GM12878 (cell line): ENCODE results near the gene VRTN. TPM values are rescaled to one million over a fixed set of nuclear protein-coding genes. Genes with fewer than 3 reads are reported as not detected.

Experiments used
- ATAC-seq: fragments of 200-7000 bp; cut with Tn5 transposase; 3 replicates; pipeline ENCODE4 v1.9.1; 2020; ENCODE audit warnings: mild to moderate bottlenecking, moderate library complexity
- Bru-seq: library from RNA; stranded (reverse); fragments of 400-500 nt; gene quantifications from one replicate; lab custom pipeline; 2021; lab: Mats Ljungman, UMichigan
- BruChase-seq, 2 experiments: library from RNA; stranded (reverse); fragments of 400-500 nt; gene quantifications; one replicate each; lab custom pipeline; 2021; lab: Mats Ljungman, UMichigan
- BruUV-seq: library from RNA; stranded (reverse); fragments of 400-500 nt; replicated peaks from 2 replicates; lab custom pipeline; 2021; lab: Mats Ljungman, UMichigan
- CTCF ChIA-PET: fragments of 300-600 bp; sonication (Branson Sonifier 250); formaldehyde crosslinking; extraction: SDS; loops from one replicate; lab custom pipeline; 2021; ENCODE audit warnings: inconsistent platforms; lab: Yijun Ruan, JAX
- POLR2A ChIA-PET: fragments of 350-600 bp; formaldehyde crosslinking; extraction: SDS; loops from one replicate; lab custom pipeline; 2021; ENCODE audit warnings: inconsistent platforms; lab: Charles Lee
- RAD21 ChIA-PET: fragments of 300-600 bp; sonication (Branson Sonifier 250); formaldehyde crosslinking; loops from one replicate; lab custom pipeline; 2023; ENCODE audit warnings: antibody characterized with exemption; ENCODE audit not compliant: unreplicated experiment; lab: Charles Lee
- SMC1A ChIA-PET: fragments of 300-600 bp; sonication (Branson Sonifier 250); formaldehyde crosslinking; loops from one replicate; lab custom pipeline; 2023; ENCODE audit not compliant: unreplicated experiment, uncharacterized antibody; lab: Charles Lee
- DNase-seq: peaks from one replicate; pipeline ENCODE4 v3.0.0-alpha.2; 2011; ENCODE audit warnings: low read depth, low spot score
- FAIRE-seq: peaks from 3 replicates; lab custom pipeline; 2011; peaks lifted over from hg19 to GRCh38; lab: Jason Lieb, UNC
- H2AFZ ChIP-seq: 2 replicates; pipeline ENCODE4 v1.6.0; 2011; ENCODE audit warnings: low read depth, low read length, control low read depth; ENCODE audit not compliant: control insufficient read depth
- H3K27ac ChIP-seq: 2 replicates; pipeline ENCODE4 v1.5.1; 2011; ENCODE audit warnings: control low read depth; ENCODE audit not compliant: control insufficient read depth, insufficient read depth
- H3K27me3 ChIP-seq, 2 experiments: replicated peaks in 1 of 2; 2 replicates each; pipeline versions ENCODE4 v1.6.0 to v1.6.1; 2011; ENCODE audit warnings: low read length in 1 of 2; ENCODE audit not compliant: control insufficient read depth in 2 of 2, insufficient read depth in 2 of 2
- H3K36me3 ChIP-seq, 2 experiments: 2 replicates each; pipeline ENCODE4 v1.5.1; 2011; ENCODE audit warnings: low read length in 1 of 2; ENCODE audit not compliant: control insufficient read depth in 2 of 2, insufficient read depth in 2 of 2
- H3K4me1 ChIP-seq: 2 replicates; pipeline ENCODE4 v1.6.1; 2011; ENCODE audit warnings: mild to moderate bottlenecking, low read length, moderate library complexity, mixed read lengths; ENCODE audit not compliant: control insufficient read depth, insufficient read depth
- H3K4me2 ChIP-seq: 2 replicates; pipeline ENCODE4 v1.6.0; 2011; ENCODE audit warnings: control low read depth; ENCODE audit not compliant: control insufficient read depth, insufficient read depth
- H3K4me3 ChIP-seq: fragments of 200-600 bp; sonication (generic); 2 replicates; pipeline ENCODE4 v1.5.1; 2016
- H3K79me2 ChIP-seq: 2 replicates; pipeline ENCODE4 v1.6.0; 2011; ENCODE audit warnings: low read length; ENCODE audit not compliant: control insufficient read depth, insufficient read depth
- H3K9ac ChIP-seq: 2 replicates; pipeline ENCODE4 v1.8.0; 2011; ENCODE audit warnings: low read length, control low read depth, mixed read lengths; ENCODE audit not compliant: control insufficient read depth, insufficient read depth
- H3K9me3 ChIP-seq: replicated peaks from 3 replicates; pipeline ENCODE4 v1.5.1; 2011; ENCODE audit warnings: mild to moderate bottlenecking, low read length; ENCODE audit not compliant: control insufficient read depth, insufficient read depth
- H4K20me1 ChIP-seq: 2 replicates; pipeline ENCODE4 v1.6.0; 2011; ENCODE audit not compliant: control insufficient read depth, insufficient read depth
- E2F4 ChIP-seq: IDR thresholded peaks from 2 replicates; pipeline ENCODE4 v1.6.1; 2012; ENCODE audit warnings: low read depth, low read length, improper control_type of control experiment
- HCFC1 ChIP-seq: fragments of 150-350 bp; IDR thresholded peaks from 2 replicates; pipeline ENCODE4 v1.6.1; 2014; ENCODE audit warnings: low read length
- ZNF207 ChIP-seq: fragments of 450-650 bp; IDR thresholded peaks from 2 replicates; pipeline ENCODE4 v1.6.1; 2014; ENCODE audit warnings: antibody characterized with exemption, mild to moderate bottlenecking, borderline replicate concordance
- ZNF274 ChIP-seq: IDR thresholded peaks from one replicate; pipeline ENCODE4 v1.8.0; 2011; ENCODE audit not compliant: insufficient read length, insufficient read depth
- WGBS: methylation state at CpG from one replicate; pipeline ENCODE4 v1.1.6; 2016; ENCODE audit warnings: low lambda C conversion rate; ENCODE audit not compliant: insufficient replicate concordance, insufficient coverage; ENCODE audit errors: missing lambda C conversion rate; 5-methylcytosine and 5-hydroxymethylcytosine counted together
- in situ Hi-C: fragments of 300-500 bp; cut with MboI; formaldehyde crosslinking; loops from 9 replicates; pipeline ENCODE4 v1.14.3; 2018; ENCODE audit warnings: mixed read lengths
- intact Hi-C: fragments of 100-400 bp; cut with micrococcal nuclease; formaldehyde crosslinking; loops from one replicate; pipeline ENCODE4 v1.14.2; 2022; ENCODE audit not compliant: unreplicated experiment
- long read RNA-seq, 2 experiments: library from polyadenylated mRNA; unstranded; transcript quantifications; one replicate each; pipeline ENCODE4 v2.0.0, GENCODE V29; 2019 to 2020
- polyA minus RNA-seq, 3 experiments: library from RNA; depleted of rRNA, polyadenylated mRNA; stranded (reverse); fragments of >200 nt; gene quantifications; 2 replicates each; pipeline ENCODE4 v1.2.3, GENCODE V29; 2011
- polyA plus RNA-seq, 11 experiments: library from polyadenylated mRNA; depleted of rRNA in 4 of 11; unstranded in 6 of 11; stranded (reverse) in 5 of 11; fragments of >200 nt; fragmentation: Nextera tagmentation in 4 of 11; fragmentation: Illumina TruSeq in 1 of 11; extraction: Ambion mirVana in 4 of 11; extraction: Trizol in 1 of 11; gene quantifications; 1 replicate in 1 of 11; 2 replicates in 10 of 11; pipeline versions ENCODE4 v1.2.1 to v1.2.3, GENCODE V29; 2011 to 2016; ENCODE audit warnings: inconsistent platforms in 2 of 11, missing spikeins in 2 of 11, low read depth in 1 of 11
- total RNA-seq, 4 experiments: library from RNA; depleted of rRNA in 3 of 4; stranded (reverse); fragments of >200 nt in 3 of 4; fragmentation: Illumina TruSeq in 1 of 4; extraction: Trizol in 1 of 4; gene quantifications; 2 replicates each; pipeline versions ENCODE4 v1.2.1 to v1.2.3, GENCODE V29; 2013 to 2021

The VRTN gene
- total RNA-seq (2013; cell fraction: nucleolus; rRNA removed): not detected in 2 replicates
- total RNA-seq (2014; rRNA removed): not detected in 2 replicates
- total RNA-seq (2014; rRNA removed; fragmentation: Illumina TruSeq; extraction: Trizol): not detected in 2 replicates
- total RNA-seq (2021): 0.05 and 0.31 TPM in 2 replicates
- not detected for polyA plus RNA-seq (2011; ENCODE audit: low read depth)
- not detected in 2 replicates for polyA plus RNA-seq (2011; rRNA removed)
- 0.01 TPM in 1 of 2 replicates, not detected in the other for polyA plus RNA-seq (2011; cell fraction: cytosol; rRNA removed)
- not detected in 2 replicates for polyA plus RNA-seq (2011; cell fraction: nucleus; rRNA removed)
- polyA plus RNA-seq (2012): not detected in 2 replicates
- polyA plus RNA-seq (2014; fragmentation: Illumina TruSeq; extraction: Trizol): not detected in 2 replicates
- polyA plus RNA-seq (2014; fragmentation: Nextera tagmentation; extraction: Ambion mirVana): not detected
- not detected in 2 replicates for polyA plus RNA-seq (2014; rRNA removed)
- polyA plus RNA-seq (2016; fragmentation: Nextera tagmentation; extraction: Ambion mirVana): not detected
- polyA minus RNA-seq (2011; rRNA and poly(A)+ RNA removed): not detected in 2 replicates
- polyA minus RNA-seq (2011; cell fraction: cytosol; rRNA and poly(A)+ RNA removed): not detected in 2 replicates
- polyA minus RNA-seq (2011; cell fraction: nucleus; rRNA and poly(A)+ RNA removed): not detected in 2 replicates
- not detected for Bru-seq, nascent RNA
- not detected for BruChase-seq, experiment 1, labeled RNA remaining after a 6-hour chase
- not detected for BruChase-seq, experiment 2, labeled RNA remaining after a 2-hour chase
- long read RNA-seq, experiment 1: 0 reads
- long read RNA-seq, experiment 2: 0 reads

GRCh38 chr14:74348241-74348734 lies at the start of gene VRTN:
Gene VRTN, plus strand, starts transcription at chr14:74348471. Its CDS starts 8,313 bp downstream, at chr14:74356784.
- intact Hi-C loops (no loop called here), in situ Hi-C loops (no loop called here)
- ChIA-PET CTCF (interaction anchor here (1.1 kb wide), 1 partner anchor 261 kb away, joined by 5 read pairs; no protein-coding TSS in a partner anchor), POLR2A (no interaction called here), SMC1A (no interaction called here), RAD21 (no interaction called here)
- BruUV-seq: no TSS peak
- no peak for TF ChIP-seq ZNF274
- TF ChIP-seq E2F4: no peak
- TF ChIP-seq HCFC1: no peak
- TF ChIP-seq ZNF207: no peak
- 41% methylated on average over 12 of the region's 12 CpGs for WGBS
- ATAC-seq: no peak
- H3K4me1 ChIP-seq: no peaks in the 10 kb centered on the region
- no peak for FAIRE-seq
- H3K9me3 ChIP-seq: no peaks in the 10 kb centered on the region
- no peak within 1 kb of the TSS for H2AFZ ChIP-seq
- peaks cover 0 to 1% of the 10 kb centered on the region in 2 experiments; a peak in 1 of 4 replicates for H3K27me3 ChIP-seq
- no peaks in the 10 kb centered on the region for H3K36me3 ChIP-seq
- DNase-seq: no peak
- H4K20me1 ChIP-seq: no peaks in the 10 kb centered on the region
- no peaks in the 10 kb centered on the region for H3K79me2 ChIP-seq
- H3K9ac ChIP-seq: no peak within 1 kb of the TSS
- H3K4me3 ChIP-seq: no peak within 1 kb of the TSS
- no peak within 1 kb of the TSS for H3K27ac ChIP-seq
- no peak within 1 kb of the TSS for H3K4me2 ChIP-seq
